SH-SY5Y (cell line): Measurements from ENCODE around the gene MMP7.

Experiments
- GATA2 ChIP-seq: IDR thresholded peaks from 2 replicates; pipeline ENCODE4 v1.6.1; 2011; ENCODE audit warnings: mild to moderate bottlenecking, low read depth, low read length
- GATA3 ChIP-seq: IDR thresholded peaks from 2 replicates; pipeline ENCODE4 v1.6.1; 2011; ENCODE audit warnings: low read depth, mild to moderate bottlenecking, low read length, moderate library complexity

DNA sequence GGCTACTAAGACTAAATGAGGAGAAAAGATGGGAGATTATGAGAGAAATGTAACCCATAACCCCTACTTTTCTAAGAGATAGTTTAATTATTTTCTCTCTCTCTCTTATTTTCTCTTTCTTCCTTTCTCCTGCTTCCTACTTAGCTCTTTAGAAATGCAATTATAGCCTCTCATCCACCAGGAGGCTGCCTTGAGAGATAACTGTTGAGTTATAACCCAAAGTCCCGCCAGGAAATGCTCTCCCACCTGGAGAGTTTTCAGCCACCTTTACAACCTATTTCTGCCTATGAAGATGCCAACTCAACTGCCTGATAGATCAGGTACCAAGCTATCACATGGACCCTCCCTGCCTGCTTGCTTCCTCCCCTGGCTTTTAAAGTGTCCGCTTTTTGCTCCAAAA is 44.0 kb downstream of the MMP7 start:
- TF ChIP-seq GATA2 (no peak), GATA3 (no peak)
